Measurements from ENCODE around the gene KMT2B.

DNA sequence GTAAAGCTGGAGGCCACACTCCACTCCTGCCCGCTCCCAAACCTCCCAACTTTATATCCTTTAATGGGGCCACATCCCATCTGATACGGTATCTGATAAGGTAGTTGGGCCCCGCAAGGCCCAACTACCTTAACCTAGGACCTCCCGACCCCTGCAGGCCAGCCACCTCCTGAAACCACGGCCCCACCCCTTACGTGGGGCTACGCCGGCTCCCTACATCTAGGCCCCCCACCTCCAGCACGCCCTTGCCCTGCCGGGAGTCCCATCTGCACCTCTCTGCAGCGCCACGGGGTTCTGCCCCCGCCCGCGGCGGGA, 22.3 kb downstream of the KMT2B start:
- TF ChIP-seq POLR2AphosphoS5 (IDR thresholded peaks at IDR 0.05; ENCODE audit: low read depth, low read length) (no peak), TAF1 (IDR thresholded peaks at IDR 0.05; ENCODE audit: low read depth, low read length) (no peak)

Measured in GM12891 (cell line).